Measurements from ENCODE around the gene VDAC2.

Gene VDAC2

GRCh38 chr10:75210282-75211006 lies at the start of gene VDAC2:
Gene VDAC2, plus strand, starts transcription at chr10:75210796. Its CDS starts 363 bp downstream, at chr10:75211159.
- Histone ChIP-seq H3K4me1 (ENCODE audit: insufficient read depth, insufficient read length) (no peaks in the 10 kb centered on the region), H3K9ac (ENCODE audit: insufficient read length, low read depth) (peak within 1 kb of the TSS; percentile 96), H3K36me3 (ENCODE audit: insufficient read depth, insufficient read length, low read length) (peaks cover 34% of the 10 kb centered on the region), H3K27me3 (ENCODE audit: insufficient read depth, insufficient read length) (no peaks in the 10 kb centered on the region), H3K4me3 (ENCODE audit: insufficient read length, low read depth) (peak within 1 kb of the TSS; percentile 89), H3K9me3 (ENCODE audit: insufficient read depth, low read length) (no peaks in the 10 kb centered on the region)
- DNase-seq (ENCODE audit: low read depth, low spot score), result no peak
- TF ChIP-seq ZNF274 (IDR thresholded peaks at IDR 0.05; ENCODE audit: low read depth, low read length), result no peak
- TF ChIP-seq SUZ12 (IDR thresholded peaks at IDR 0.05; ENCODE audit: extremely low read depth, insufficient read depth, insufficient read length), result no peak
- no peak for TF ChIP-seq YY1 (IDR thresholded peaks at IDR 0.05; ENCODE audit: insufficient read depth, insufficient read length)

- TF ChIP-seq YY1 (IDR thresholded peaks at IDR 0.05; ENCODE audit: insufficient read depth, insufficient read length) (no peak), SUZ12 (IDR thresholded peaks at IDR 0.05; ENCODE audit: extremely low read depth, insufficient read depth, insufficient read length) (no peak), ZNF274 (IDR thresholded peaks at IDR 0.05; ENCODE audit: low read depth, low read length) (no peak)
- Histone ChIP-seq H3K4me1 (ENCODE audit: insufficient read depth, insufficient read length) (no peaks in the 10 kb centered on the region), H3K27me3 (ENCODE audit: insufficient read depth, insufficient read length) (no peaks in the 10 kb centered on the region), H3K4me3 (ENCODE audit: insufficient read length, low read depth) (no peak overlapping the region), H3K36me3 (ENCODE audit: insufficient read depth, insufficient read length, low read length) (peaks cover 14% of the 10 kb centered on the region), H3K9ac (ENCODE audit: insufficient read length, low read depth) (no peak overlapping the region), H3K9me3 (ENCODE audit: insufficient read depth, low read length) (no peaks in the 10 kb centered on the region)
- no peak for DNase-seq (ENCODE audit: low read depth, low spot score)
Measured at GRCh38 chr10:75165684-75166622, 44.6 kb upstream of the VDAC2 start.

DNA sequence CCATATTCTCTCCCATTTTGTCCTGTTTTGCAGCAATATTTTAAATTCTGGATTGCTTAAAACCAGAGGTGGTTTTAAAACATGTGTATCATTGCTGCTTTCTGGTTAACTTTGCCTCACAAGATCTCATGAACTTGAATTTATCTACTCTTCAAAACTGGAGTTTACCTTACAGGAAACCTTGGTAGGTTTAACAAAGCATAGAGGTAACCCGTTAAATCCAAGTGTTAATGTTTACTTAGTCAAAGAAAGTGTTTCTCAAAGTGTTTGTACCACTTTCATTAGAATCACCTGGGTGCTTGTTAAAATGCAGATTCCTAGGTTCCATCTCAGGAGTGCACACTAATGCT lies 44.0 kb upstream of the VDAC2 start:
- Histone ChIP-seq H3K36me3 (ENCODE audit: insufficient read depth, insufficient read length, low read length) (peaks cover 14% of the 10 kb centered on the region), H3K9me3 (ENCODE audit: insufficient read depth, low read length) (no peaks in the 10 kb centered on the region), H3K27me3 (ENCODE audit: insufficient read depth, insufficient read length) (no peaks in the 10 kb centered on the region), H3K4me1 (ENCODE audit: insufficient read depth, insufficient read length) (no peaks in the 10 kb centered on the region), H3K4me3 (ENCODE audit: insufficient read length, low read depth) (no peak overlapping the region), H3K9ac (ENCODE audit: insufficient read length, low read depth) (no peak overlapping the region)
- no peak for DNase-seq (ENCODE audit: low read depth, low spot score)
- no peak for TF ChIP-seq YY1 (IDR thresholded peaks at IDR 0.05; ENCODE audit: insufficient read depth, insufficient read length)
- TF ChIP-seq ZNF274 (IDR thresholded peaks at IDR 0.05; ENCODE audit: low read depth, low read length), result no peak
- no peak for TF ChIP-seq SUZ12 (IDR thresholded peaks at IDR 0.05; ENCODE audit: extremely low read depth, insufficient read depth, insufficient read length)

DNA sequence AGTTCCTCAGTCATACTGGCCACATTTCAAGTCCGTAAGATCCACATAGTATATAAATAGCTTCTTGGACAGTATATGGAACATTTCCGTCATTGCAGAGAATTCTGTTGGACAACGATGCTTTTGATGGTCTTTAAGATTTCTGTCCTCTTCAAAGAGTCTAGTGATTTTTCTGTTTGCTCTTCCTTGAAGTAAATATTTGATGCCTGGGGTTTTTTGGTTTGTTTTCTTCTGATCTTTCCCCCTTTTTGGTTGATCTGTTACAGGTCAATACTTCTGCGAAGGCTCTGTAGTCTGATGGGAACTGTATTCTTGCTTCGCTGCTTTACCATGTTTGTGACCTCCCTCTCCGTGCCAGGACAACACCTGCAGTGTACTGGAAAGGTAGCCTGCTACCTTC lies 42.3 kb upstream of the VDAC2 start:
- Histone ChIP-seq H3K9me3 (ENCODE audit: insufficient read depth, low read length) (no peaks in the 10 kb centered on the region), H3K9ac (ENCODE audit: insufficient read length, low read depth) (no peak overlapping the region), H3K36me3 (ENCODE audit: insufficient read depth, insufficient read length, low read length) (peaks cover 14% of the 10 kb centered on the region), H3K4me1 (ENCODE audit: insufficient read depth, insufficient read length) (no peaks in the 10 kb centered on the region), H3K27me3 (ENCODE audit: insufficient read depth, insufficient read length) (no peaks in the 10 kb centered on the region), H3K4me3 (ENCODE audit: insufficient read length, low read depth) (no peak overlapping the region)
- no peak for DNase-seq (ENCODE audit: low read depth, low spot score)
- TF ChIP-seq SUZ12 (IDR thresholded peaks at IDR 0.05; ENCODE audit: extremely low read depth, insufficient read depth, insufficient read length), result no peak
- no peak for TF ChIP-seq ZNF274 (IDR thresholded peaks at IDR 0.05; ENCODE audit: low read depth, low read length)
- no peak for TF ChIP-seq YY1 (IDR thresholded peaks at IDR 0.05; ENCODE audit: insufficient read depth, insufficient read length)

DNA sequence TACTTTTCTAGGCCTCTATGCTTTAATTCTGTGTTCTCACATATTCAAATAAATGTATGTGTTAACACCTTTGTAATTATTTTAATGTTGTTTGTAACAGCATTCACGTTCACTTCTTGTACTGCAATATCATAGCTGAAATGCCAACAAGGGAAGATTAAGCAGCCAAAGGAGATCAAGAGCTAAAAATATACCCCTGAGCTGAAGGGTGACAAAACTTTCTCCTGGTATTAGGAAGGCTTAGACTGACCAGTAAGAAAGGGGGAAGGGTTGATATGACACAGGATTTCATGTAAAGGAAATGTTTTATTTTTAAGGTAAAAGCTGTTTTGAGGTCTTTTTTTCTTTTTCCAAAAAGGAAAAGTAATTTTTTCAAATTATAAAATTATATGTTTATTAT lies 40.4 kb upstream of the VDAC2 start:
- Histone ChIP-seq H3K27me3 (ENCODE audit: insufficient read depth, insufficient read length) (no peaks in the 10 kb centered on the region), H3K9me3 (ENCODE audit: insufficient read depth, low read length) (no peaks in the 10 kb centered on the region), H3K4me1 (ENCODE audit: insufficient read depth, insufficient read length) (no peaks in the 10 kb centered on the region), H3K9ac (ENCODE audit: insufficient read length, low read depth) (no peak overlapping the region), H3K4me3 (ENCODE audit: insufficient read length, low read depth) (no peak overlapping the region), H3K36me3 (ENCODE audit: insufficient read depth, insufficient read length, low read length) (peaks cover 14% of the 10 kb centered on the region)
- no peak for DNase-seq (ENCODE audit: low read depth, low spot score)
- TF ChIP-seq ZNF274 (IDR thresholded peaks at IDR 0.05; ENCODE audit: low read depth, low read length) (no peak), SUZ12 (IDR thresholded peaks at IDR 0.05; ENCODE audit: extremely low read depth, insufficient read depth, insufficient read length) (no peak), YY1 (IDR thresholded peaks at IDR 0.05; ENCODE audit: insufficient read depth, insufficient read length) (no peak)

- no peak for DNase-seq (ENCODE audit: low read depth, low spot score)
- no peak overlapping the region for H3K9ac ChIP-seq (ENCODE audit: insufficient read length, low read depth)
- peaks cover 12% of the 10 kb centered on the region for H3K36me3 ChIP-seq (ENCODE audit: insufficient read depth, insufficient read length, low read length)
- no peak for TF ChIP-seq ZNF274 (IDR thresholded peaks at IDR 0.05; ENCODE audit: low read depth, low read length)
- TF ChIP-seq YY1 (IDR thresholded peaks at IDR 0.05; ENCODE audit: insufficient read depth, insufficient read length), result no peak
- TF ChIP-seq SUZ12 (IDR thresholded peaks at IDR 0.05; ENCODE audit: extremely low read depth, insufficient read depth, insufficient read length), result no peak
- H3K9me3 ChIP-seq (ENCODE audit: insufficient read depth, low read length), result no peaks in the 10 kb centered on the region
- no peak overlapping the region for H3K4me3 ChIP-seq (ENCODE audit: insufficient read length, low read depth)
- H3K27me3 ChIP-seq (ENCODE audit: insufficient read depth, insufficient read length), result no peaks in the 10 kb centered on the region
- H3K4me1 ChIP-seq (ENCODE audit: insufficient read depth, insufficient read length), result no peaks in the 10 kb centered on the region
Measured at GRCh38 chr10:75175046-75175445, 35.5 kb upstream of the VDAC2 start.

GRCh38 chr10:75176046-75176445 lies 34.5 kb upstream of the VDAC2 start:
- peaks cover 12% of the 10 kb centered on the region for H3K36me3 ChIP-seq (ENCODE audit: insufficient read depth, insufficient read length, low read length)
- no peaks in the 10 kb centered on the region for H3K4me1 ChIP-seq (ENCODE audit: insufficient read depth, insufficient read length)
- no peaks in the 10 kb centered on the region for H3K9me3 ChIP-seq (ENCODE audit: insufficient read depth, low read length)
- no peaks in the 10 kb centered on the region for H3K27me3 ChIP-seq (ENCODE audit: insufficient read depth, insufficient read length)
- no peak overlapping the region for H3K4me3 ChIP-seq (ENCODE audit: insufficient read length, low read depth)
- DNase-seq (ENCODE audit: low read depth, low spot score), result no peak
- no peak for TF ChIP-seq ZNF274 (IDR thresholded peaks at IDR 0.05; ENCODE audit: low read depth, low read length)
- TF ChIP-seq YY1 (IDR thresholded peaks at IDR 0.05; ENCODE audit: insufficient read depth, insufficient read length), result no peak
- TF ChIP-seq SUZ12 (IDR thresholded peaks at IDR 0.05; ENCODE audit: extremely low read depth, insufficient read depth, insufficient read length), result no peak
- H3K9ac ChIP-seq (ENCODE audit: insufficient read length, low read depth), result no peak overlapping the region
